ENCODE results near the gene SNUPN. TPM values are rescaled to one million over a fixed set of nuclear protein-coding genes. Genes with fewer than 3 reads are reported as not detected.

SNUPN gene
- total and polyA plus RNA-seq, 10 of the 15 experiments (the other 5 are each of a cell fraction or from before 2014, with no cell fraction given), result 19.0 to 50.3 (median 32.5) TPM

DNA sequence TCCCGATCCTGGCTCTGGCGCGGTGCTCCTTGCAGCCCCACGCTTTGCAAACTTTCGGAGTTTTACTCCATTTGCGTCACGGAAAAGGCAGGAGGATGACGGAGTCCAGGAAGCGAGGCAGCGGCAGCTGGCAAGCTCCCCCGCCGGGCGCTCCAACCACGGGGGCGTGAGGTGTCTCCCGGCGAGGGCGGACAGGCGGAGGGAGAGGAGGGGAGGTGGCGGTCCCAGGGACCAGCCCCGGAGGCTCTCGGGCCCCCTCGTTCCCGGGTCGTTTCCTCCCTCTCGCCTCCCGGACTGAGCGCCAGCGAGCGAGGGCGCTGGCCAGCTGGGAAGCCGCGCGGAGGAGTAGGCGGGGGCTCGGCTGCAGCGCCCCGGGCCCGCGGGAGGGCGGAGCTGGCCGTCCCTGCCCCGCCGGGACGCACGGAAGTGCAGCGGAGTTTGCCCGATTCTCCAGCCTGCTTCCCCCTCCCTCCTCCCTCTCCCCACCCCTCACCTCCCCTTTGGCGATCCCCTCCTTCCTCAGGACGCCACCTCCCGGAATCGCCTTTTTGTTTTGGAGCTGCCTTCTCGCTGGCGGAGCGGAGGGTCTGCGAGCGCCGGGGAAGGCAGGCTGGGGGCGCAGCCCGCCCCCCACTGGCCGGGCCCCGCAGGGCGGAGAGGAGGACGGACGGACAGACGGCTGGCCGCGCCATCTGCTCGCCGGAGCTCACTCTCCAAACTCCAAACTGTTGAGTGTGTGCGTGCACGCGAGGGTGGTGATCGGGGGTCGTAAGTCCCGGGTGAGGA, 22.0 kb upstream of the SNUPN start, which contains the start of gene SNX33 (continued):
- TF ChIP-seq, protein P1, sequence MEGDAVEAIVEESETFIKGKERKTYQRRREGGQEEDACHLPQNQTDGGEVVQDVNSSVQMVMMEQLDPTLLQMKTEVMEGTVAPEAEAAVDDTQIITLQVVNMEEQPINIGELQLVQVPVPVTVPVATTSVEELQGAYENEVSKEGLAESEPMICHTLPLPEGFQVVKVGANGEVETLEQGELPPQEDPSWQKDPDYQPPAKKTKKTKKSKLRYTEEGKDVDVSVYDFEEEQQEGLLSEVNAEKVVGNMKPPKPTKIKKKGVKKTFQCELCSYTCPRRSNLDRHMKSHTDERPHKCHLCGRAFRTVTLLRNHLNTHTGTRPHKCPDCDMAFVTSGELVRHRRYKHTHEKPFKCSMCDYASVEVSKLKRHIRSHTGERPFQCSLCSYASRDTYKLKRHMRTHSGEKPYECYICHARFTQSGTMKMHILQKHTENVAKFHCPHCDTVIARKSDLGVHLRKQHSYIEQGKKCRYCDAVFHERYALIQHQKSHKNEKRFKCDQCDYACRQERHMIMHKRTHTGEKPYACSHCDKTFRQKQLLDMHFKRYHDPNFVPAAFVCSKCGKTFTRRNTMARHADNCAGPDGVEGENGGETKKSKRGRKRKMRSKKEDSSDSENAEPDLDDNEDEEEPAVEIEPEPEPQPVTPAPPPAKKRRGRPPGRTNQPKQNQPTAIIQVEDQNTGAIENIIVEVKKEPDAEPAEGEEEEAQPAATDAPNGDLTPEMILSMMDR (IDR thresholded peaks at IDR 0.05 in 2 of 3, conservative IDR thresholded peaks at IDR 0.05 in 1 of 3; ENCODE audit: control insufficient read depth in 2 of 3, extremely low read depth in 1 of 3, insufficient read depth in 1 of 3, low read depth in 3 of 3, low read length in 3 of 3), result peak; percentile 34 to 61 (median 57)
- TF ChIP-seq HCFC1 (IDR thresholded peaks at IDR 0.05; ENCODE audit: low read length) (no peak), BRCA1 (IDR thresholded peaks at IDR 0.05; ENCODE audit: low read depth, low read length) (no peak), LARP7 (IDR thresholded peaks at IDR 0.05) (peak; percentile 34), ZNF207 (IDR thresholded peaks at IDR 0.05; ENCODE audit: borderline replicate concordance) (no peak), JUND (IDR thresholded peaks at IDR 0.05; ENCODE audit: low read depth, low read length) (no peak), MTA3 (IDR thresholded peaks at IDR 0.05; ENCODE audit: borderline replicate concordance, low read length) (no peak), RBBP5 (conservative IDR thresholded peaks at IDR 0.05) (no peak), TAF1 (IDR thresholded peaks at IDR 0.05; ENCODE audit: borderline replicate concordance, low read depth, low read length) (no peak), ZNF274 (IDR thresholded peaks at IDR 0.05; ENCODE audit: insufficient read depth, insufficient read length) (no peak), ZNF384 (IDR thresholded peaks at IDR 0.05; ENCODE audit: borderline replicate concordance, low read depth, low read length) (no peak), IKZF1 (conservative IDR thresholded peaks at IDR 0.05) (peak; percentile 91), POLR2AphosphoS2 (IDR thresholded peaks at IDR 0.05; ENCODE audit: low read depth, low read length) (no peak), SREBF2 (IDR thresholded peaks at IDR 0.05; ENCODE audit: low read length) (no peak)
- TF ChIP-seq, protein P2, sequence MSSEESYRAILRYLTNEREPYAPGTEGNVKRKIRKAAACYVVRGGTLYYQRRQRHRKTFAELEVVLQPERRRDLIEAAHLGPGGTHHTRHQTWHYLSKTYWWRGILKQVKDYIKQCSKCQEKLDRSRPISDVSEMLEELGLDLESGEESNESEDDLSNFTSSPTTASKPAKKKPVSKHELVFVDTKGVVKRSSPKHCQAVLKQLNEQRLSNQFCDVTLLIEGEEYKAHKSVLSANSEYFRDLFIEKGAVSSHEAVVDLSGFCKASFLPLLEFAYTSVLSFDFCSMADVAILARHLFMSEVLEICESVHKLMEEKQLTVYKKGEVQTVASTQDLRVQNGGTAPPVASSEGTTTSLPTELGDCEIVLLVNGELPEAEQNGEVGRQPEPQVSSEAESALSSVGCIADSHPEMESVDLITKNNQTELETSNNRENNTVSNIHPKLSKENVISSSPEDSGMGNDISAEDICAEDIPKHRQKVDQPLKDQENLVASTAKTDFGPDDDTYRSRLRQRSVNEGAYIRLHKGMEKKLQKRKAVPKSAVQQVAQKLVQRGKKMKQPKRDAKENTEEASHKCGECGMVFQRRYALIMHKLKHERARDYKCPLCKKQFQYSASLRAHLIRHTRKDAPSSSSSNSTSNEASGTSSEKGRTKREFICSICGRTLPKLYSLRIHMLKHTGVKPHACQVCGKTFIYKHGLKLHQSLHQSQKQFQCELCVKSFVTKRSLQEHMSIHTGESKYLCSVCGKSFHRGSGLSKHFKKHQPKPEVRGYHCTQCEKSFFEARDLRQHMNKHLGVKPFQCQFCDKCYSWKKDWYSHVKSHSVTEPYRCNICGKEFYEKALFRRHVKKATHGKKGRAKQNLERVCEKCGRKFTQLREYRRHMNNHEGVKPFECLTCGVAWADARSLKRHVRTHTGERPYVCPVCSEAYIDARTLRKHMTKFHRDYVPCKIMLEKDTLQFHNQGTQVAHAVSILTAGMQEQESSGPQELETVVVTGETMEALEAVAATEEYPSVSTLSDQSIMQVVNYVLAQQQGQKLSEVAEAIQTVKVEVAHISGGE (CRISPR knock-in tag; IDR thresholded peaks at IDR 0.05), result no peak
- TF ChIP-seq, protein P3, sequence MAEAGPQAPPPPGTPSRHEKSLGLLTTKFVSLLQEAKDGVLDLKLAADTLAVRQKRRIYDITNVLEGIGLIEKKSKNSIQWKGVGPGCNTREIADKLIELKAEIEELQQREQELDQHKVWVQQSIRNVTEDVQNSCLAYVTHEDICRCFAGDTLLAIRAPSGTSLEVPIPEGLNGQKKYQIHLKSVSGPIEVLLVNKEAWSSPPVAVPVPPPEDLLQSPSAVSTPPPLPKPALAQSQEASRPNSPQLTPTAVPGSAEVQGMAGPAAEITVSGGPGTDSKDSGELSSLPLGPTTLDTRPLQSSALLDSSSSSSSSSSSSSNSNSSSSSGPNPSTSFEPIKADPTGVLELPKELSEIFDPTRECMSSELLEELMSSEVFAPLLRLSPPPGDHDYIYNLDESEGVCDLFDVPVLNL (IDR thresholded peaks at IDR 0.05; ENCODE audit: low read depth, low read length), result no peak
- TF ChIP-seq, protein P4, sequence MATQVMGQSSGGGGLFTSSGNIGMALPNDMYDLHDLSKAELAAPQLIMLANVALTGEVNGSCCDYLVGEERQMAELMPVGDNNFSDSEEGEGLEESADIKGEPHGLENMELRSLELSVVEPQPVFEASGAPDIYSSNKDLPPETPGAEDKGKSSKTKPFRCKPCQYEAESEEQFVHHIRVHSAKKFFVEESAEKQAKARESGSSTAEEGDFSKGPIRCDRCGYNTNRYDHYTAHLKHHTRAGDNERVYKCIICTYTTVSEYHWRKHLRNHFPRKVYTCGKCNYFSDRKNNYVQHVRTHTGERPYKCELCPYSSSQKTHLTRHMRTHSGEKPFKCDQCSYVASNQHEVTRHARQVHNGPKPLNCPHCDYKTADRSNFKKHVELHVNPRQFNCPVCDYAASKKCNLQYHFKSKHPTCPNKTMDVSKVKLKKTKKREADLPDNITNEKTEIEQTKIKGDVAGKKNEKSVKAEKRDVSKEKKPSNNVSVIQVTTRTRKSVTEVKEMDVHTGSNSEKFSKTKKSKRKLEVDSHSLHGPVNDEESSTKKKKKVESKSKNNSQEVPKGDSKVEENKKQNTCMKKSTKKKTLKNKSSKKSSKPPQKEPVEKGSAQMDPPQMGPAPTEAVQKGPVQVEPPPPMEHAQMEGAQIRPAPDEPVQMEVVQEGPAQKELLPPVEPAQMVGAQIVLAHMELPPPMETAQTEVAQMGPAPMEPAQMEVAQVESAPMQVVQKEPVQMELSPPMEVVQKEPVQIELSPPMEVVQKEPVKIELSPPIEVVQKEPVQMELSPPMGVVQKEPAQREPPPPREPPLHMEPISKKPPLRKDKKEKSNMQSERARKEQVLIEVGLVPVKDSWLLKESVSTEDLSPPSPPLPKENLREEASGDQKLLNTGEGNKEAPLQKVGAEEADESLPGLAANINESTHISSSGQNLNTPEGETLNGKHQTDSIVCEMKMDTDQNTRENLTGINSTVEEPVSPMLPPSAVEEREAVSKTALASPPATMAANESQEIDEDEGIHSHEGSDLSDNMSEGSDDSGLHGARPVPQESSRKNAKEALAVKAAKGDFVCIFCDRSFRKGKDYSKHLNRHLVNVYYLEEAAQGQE (IDR thresholded peaks at IDR 0.05; ENCODE audit: low read depth, low read length), result no peak
- TF ChIP-seq, protein P5, sequence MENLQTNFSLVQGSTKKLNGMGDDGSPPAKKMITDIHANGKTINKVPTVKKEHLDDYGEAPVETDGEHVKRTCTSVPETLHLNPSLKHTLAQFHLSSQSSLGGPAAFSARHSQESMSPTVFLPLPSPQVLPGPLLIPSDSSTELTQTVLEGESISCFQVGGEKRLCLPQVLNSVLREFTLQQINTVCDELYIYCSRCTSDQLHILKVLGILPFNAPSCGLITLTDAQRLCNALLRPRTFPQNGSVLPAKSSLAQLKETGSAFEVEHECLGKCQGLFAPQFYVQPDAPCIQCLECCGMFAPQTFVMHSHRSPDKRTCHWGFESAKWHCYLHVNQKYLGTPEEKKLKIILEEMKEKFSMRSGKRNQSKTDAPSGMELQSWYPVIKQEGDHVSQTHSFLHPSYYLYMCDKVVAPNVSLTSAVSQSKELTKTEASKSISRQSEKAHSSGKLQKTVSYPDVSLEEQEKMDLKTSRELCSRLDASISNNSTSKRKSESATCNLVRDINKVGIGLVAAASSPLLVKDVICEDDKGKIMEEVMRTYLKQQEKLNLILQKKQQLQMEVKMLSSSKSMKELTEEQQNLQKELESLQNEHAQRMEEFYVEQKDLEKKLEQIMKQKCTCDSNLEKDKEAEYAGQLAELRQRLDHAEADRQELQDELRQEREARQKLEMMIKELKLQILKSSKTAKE (IDR thresholded peaks at IDR 0.05; ENCODE audit: low read depth, poor library complexity, severe bottlenecking), result no peak
